Esophagus squamous epithelium (tissue), 5 donors: ENCODE measurements around the gene CD276. TPM values are rescaled to one million over a fixed set of nuclear protein-coding genes. Genes with fewer than 3 reads are reported as not detected.

Source experiments
- DNase-seq: peaks from one replicate; lab custom pipeline; 2025; lab: John Stamatoyannopoulos, UW
- H3K27ac ChIP-seq, 4 donors: fragments of 200-600 bp; sonication (generic); one replicate each; pipeline ENCODE4 v1.5.1; 2016 to 2019; ENCODE audit warnings: mild to moderate bottlenecking in 1 of 4
- H3K27me3 ChIP-seq, 4 donors: fragments of 200-600 bp; sonication (generic); 1 replicate in 3 of 4; 2 replicates in 1 of 4; pipeline versions ENCODE4 v1.5.1 to v1.6.0; 2017 to 2021; ENCODE audit warnings: antibody characterized with exemption in 1 of 4
- H3K36me3 ChIP-seq, 3 donors: fragments of 200-600 bp; sonication (generic); one replicate each; pipeline ENCODE4 v1.5.1; 2016 to 2019
- H3K4me1 ChIP-seq, 3 donors: fragments of 200-600 bp; sonication (generic); one replicate each; pipeline ENCODE4 v1.5.1; 2017 to 2019
- H3K4me3 ChIP-seq, 4 donors: fragments of 200-600 bp; sonication (generic); 1 replicate in 3 of 4; 2 replicates in 1 of 4; pipeline ENCODE4 v1.5.1; 2016 to 2019; ENCODE audit warnings: mild to moderate bottlenecking in 2 of 4, moderate library complexity in 1 of 4
- H3K9me3 ChIP-seq, 3 donors: fragments of 200-600 bp; sonication (generic); one replicate each; pipeline ENCODE4 v1.5.1; 2016 to 2019
- POLR2A ChIP-seq, 4 donors: fragments of 450-650 bp; IDR thresholded peaks; one replicate each; pipeline ENCODE4 v1.6.1; 2017; ENCODE audit warnings: antibody characterized with exemption in 4 of 4, mild to moderate bottlenecking in 4 of 4, moderate library complexity in 3 of 4
- WGBS, 2 donors: methylation state at CpG; one replicate each; pipeline ENCODE4 v1.1.5; 2018; 5-methylcytosine and 5-hydroxymethylcytosine counted together
- intact Hi-C: fragments of 100-400 bp; cut with DNase I; formaldehyde crosslinking; loops from one replicate; pipeline ENCODE4 v1.15.0; 2022
- total RNA-seq, 4 donors: library from RNA; depleted of rRNA; stranded (reverse); fragments of >200 nt; gene quantifications; one replicate each; pipeline ENCODE4 v1.1.0, GENCODE V29; 2016
- TF ChIP-seq, protein P1 (sequence below), 6 experiments: fragments of 450-650 bp in 4 of 6; fragments of 200-600 bp in 2 of 6; sonication (generic) in 2 of 6; IDR thresholded peaks; one replicate each; pipeline ENCODE4 v1.5.1; 2016 to 2019; ENCODE audit warnings: antibody characterized with exemption in 6 of 6, mild to moderate bottlenecking in 4 of 6, moderate library complexity in 4 of 6
- donor health status: DM: yes; HTN: yes; CAD: no.

CD276 gene
- total RNA-seq, 4 donors from 2014 or later, result 12.9 to 21.9 (median 19.1) TPM

DNA sequence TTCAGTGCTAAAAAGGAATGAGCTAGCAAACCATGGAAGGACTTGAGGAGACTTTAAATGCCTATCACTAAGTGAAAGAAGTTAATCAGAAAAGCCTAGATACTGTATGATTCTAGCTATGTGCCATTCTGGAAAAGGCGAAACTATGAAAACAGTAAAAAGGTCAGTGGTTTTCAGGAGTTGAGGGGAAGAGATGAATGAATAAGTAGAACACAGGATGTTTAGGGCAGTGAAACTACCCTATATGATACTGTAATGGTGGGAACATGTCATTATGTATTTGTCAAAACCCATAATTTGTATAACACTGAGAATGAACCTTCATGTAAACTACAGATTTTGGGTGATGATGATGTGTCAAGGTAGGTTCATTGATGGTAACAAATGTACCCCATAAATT, 9.6 kb upstream of the CD276 start:
- 89 to 96% methylated on average over 1 of the region's 1 CpG for WGBS, 2 donors
- TF ChIP-seq, protein P1, sequence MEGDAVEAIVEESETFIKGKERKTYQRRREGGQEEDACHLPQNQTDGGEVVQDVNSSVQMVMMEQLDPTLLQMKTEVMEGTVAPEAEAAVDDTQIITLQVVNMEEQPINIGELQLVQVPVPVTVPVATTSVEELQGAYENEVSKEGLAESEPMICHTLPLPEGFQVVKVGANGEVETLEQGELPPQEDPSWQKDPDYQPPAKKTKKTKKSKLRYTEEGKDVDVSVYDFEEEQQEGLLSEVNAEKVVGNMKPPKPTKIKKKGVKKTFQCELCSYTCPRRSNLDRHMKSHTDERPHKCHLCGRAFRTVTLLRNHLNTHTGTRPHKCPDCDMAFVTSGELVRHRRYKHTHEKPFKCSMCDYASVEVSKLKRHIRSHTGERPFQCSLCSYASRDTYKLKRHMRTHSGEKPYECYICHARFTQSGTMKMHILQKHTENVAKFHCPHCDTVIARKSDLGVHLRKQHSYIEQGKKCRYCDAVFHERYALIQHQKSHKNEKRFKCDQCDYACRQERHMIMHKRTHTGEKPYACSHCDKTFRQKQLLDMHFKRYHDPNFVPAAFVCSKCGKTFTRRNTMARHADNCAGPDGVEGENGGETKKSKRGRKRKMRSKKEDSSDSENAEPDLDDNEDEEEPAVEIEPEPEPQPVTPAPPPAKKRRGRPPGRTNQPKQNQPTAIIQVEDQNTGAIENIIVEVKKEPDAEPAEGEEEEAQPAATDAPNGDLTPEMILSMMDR (IDR thresholded peaks at IDR 0.05), result no peak
- no peak for TF ChIP-seq POLR2A (IDR thresholded peaks at IDR 0.05)
- Histone ChIP-seq H3K4me1 (peaks cover 0 to 4% (median 0%) of the 10 kb centered on the region in 3 donors), H3K4me3 (no peak overlapping the region), H3K9me3 (no peaks in the 10 kb centered on the region), H3K27me3 (peaks cover 0 to 73% (median 0%) of the 10 kb centered on the region in 4 donors), H3K27ac (no peak overlapping the region), H3K36me3 (no peaks in the 10 kb centered on the region)
- no peak for DNase-seq
- intact Hi-C loops, result no loop called here

DNA sequence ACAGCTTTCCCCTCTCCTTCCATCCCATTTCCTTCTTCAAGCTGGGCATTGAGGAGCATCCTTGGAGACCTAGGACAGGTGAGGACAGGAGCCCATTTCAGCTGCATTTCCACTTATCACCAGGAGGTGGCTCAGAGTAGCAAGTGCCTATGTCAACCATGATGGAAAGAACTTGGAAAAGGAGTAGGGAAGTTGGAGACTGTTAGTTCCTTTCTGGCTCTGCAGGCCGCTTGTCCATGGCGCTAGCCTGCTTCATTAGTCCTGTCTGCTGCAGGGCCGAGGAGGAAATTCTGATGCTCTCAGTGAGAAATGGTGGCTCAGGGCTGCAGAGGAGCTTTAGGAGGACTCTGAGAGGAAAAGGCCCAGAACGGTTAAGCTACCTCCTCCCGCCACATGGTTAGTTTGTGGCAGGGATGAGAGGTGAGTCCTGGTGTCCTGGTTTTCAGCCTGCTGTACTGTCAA, 7.0 kb upstream of the CD276 start:
- TF ChIP-seq, protein P1 (IDR thresholded peaks at IDR 0.05), result peak; percentile 53 to 93 (median 90)
- no peak for TF ChIP-seq POLR2A (IDR thresholded peaks at IDR 0.05)
- no peak overlapping the region for H3K27ac ChIP-seq
- H3K9me3 ChIP-seq, result no peaks in the 10 kb centered on the region
- WGBS, 2 donors, result 38 to 49% methylated on average over 4 to 5 of the region's 5 CpGs
- peaks cover 0 to 76% (median 0%) of the 10 kb centered on the region in 4 donors for H3K27me3 ChIP-seq
- no peaks in the 10 kb centered on the region for H3K36me3 ChIP-seq
- peaks cover 0 to 6% (median 0%) of the 10 kb centered on the region in 3 donors for H3K4me1 ChIP-seq
- H3K4me3 ChIP-seq, result no peak overlapping the region
- intact Hi-C loops, result no loop called here
- DNase-seq, result no peak

DNA sequence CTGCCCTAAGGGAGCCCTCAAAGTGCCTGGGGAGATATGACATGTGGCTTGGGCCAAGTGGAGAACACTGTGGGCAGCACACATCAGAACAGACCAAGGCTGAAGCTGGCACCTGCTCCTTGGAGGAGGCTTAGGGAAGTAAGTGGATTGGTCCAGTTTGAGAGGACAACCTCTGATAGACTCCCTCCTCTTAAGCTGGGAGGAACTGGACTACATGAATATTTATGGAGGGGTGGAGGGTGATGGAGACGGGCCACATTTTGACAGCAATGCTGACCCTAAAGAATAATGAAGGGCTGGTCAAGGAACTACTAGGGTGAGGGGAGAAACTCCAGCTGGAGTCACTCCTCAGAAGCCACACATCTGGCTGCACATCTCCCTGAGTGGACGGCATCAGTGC, 6.5 kb upstream of the CD276 start:
- Histone ChIP-seq H3K27me3 (peaks cover 0 to 76% (median 0%) of the 10 kb centered on the region in 4 donors), H3K4me3 (no peak overlapping the region), H3K9me3 (no peaks in the 10 kb centered on the region), H3K36me3 (no peaks in the 10 kb centered on the region), H3K27ac (no peak overlapping the region), H3K4me1 (peaks cover 0 to 11% (median 0%) of the 10 kb centered on the region in 3 donors)
- 86% methylated on average over 2 of the region's 2 CpGs; no CpG with 5 or more reads in 1 of the 2 donors for WGBS, 2 donors
- intact Hi-C loops, result no loop called here
- DNase-seq, result no peak
- TF ChIP-seq, protein P1 (IDR thresholded peaks at IDR 0.05), result no peak
- no peak for TF ChIP-seq POLR2A (IDR thresholded peaks at IDR 0.05)

DNA sequence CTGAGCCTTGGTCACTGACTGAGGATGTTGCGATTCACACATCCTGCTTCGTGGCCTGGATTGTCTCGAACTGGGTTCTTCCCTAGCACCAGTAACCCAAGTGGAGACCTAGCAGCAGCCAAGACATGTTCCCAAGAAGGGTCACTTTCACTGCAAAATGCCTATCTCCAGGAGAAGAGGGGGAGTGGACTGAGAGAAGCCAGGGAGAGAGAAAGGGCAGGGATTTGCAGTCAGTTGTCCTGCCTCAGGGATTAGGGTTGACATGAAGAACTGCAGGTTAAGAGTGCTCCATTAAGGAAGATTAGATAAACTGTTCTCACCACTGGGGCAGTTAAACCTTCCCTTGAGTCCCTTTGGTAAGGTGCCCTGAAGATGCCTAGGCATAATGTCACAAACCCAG, 5.7 kb upstream of the CD276 start:
- H3K27me3 ChIP-seq, result peaks cover 0 to 76% (median 0%) of the 10 kb centered on the region in 4 donors
- no peak for TF ChIP-seq POLR2A (IDR thresholded peaks at IDR 0.05)
- TF ChIP-seq, protein P1 (IDR thresholded peaks at IDR 0.05), result no peak
- no peak for DNase-seq
- no peak overlapping the region for H3K4me3 ChIP-seq
- no peak overlapping the region for H3K27ac ChIP-seq
- no peaks in the 10 kb centered on the region for H3K9me3 ChIP-seq
- WGBS, 2 donors, result 69 to 77% methylated on average over 3 of the region's 3 CpGs
- H3K36me3 ChIP-seq, result no peaks in the 10 kb centered on the region
- intact Hi-C loops, result no loop called here
- peaks cover under 1 to 15% (median 3%) of the 10 kb centered on the region in 3 donors for H3K4me1 ChIP-seq

DNA sequence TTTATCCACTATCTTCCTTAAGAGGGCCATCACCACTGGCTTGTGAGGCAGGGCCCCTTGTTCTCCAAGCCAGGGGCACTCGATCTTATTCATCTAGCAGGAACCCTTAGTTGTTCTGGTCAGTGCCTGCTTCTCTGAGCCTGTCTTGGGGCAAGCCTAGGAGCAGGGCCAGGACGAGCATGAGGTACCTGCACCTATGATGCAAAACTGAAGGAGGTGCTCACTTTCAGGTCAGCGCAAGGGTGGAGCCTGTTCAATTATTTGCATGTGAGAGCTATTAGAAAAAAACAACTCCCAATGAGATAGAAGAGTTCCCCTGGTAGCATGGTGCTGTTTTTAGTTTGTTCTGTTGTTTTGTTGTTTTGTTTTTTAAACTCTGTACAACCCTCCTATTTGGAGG, 5.0 kb upstream of the CD276 start:
- Histone ChIP-seq H3K9me3 (no peaks in the 10 kb centered on the region), H3K4me3 (no peak overlapping the region), H3K27me3 (peaks cover 0 to 79% (median 0%) of the 10 kb centered on the region in 4 donors), H3K4me1 (peaks cover 6 to 22% (median 7%) of the 10 kb centered on the region in 3 donors), H3K27ac (no peak overlapping the region), H3K36me3 (no peaks in the 10 kb centered on the region)
- 86 to 92% methylated on average over 2 of the region's 3 CpGs for WGBS, 2 donors
- intact Hi-C loops, result no loop called here
- TF ChIP-seq, protein P1 (IDR thresholded peaks at IDR 0.05), result no peak
- TF ChIP-seq POLR2A (IDR thresholded peaks at IDR 0.05), result no peak
- no peak for DNase-seq
